ENCODE measurements around the gene GAMT.

Gene GAMT

DNA sequence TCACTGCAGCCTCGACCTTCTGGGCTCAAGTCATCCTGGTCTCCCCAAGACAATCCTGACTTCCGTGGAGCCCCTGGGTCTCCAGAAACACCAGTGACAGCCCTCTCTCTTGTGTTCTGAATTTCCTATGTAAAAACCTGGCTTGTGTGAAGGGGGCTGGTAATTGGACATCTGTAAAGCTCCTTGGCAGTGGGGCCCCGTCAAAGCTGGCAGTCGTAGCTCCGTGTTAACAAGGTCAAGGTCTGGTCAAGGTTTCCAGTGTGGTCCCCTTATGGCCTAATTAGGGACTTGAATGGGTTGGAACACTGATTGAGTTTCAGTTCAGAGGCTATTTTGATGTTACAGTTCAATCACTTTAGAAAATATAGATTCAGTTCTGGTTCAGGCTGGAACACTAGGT, 50.5 kb downstream of the GAMT start:
- in situ Hi-C loops (cut with HindIII; ENCODE audit: low sequenced_read_pairs): no loop called here
- TF ChIP-seq, protein P1, sequence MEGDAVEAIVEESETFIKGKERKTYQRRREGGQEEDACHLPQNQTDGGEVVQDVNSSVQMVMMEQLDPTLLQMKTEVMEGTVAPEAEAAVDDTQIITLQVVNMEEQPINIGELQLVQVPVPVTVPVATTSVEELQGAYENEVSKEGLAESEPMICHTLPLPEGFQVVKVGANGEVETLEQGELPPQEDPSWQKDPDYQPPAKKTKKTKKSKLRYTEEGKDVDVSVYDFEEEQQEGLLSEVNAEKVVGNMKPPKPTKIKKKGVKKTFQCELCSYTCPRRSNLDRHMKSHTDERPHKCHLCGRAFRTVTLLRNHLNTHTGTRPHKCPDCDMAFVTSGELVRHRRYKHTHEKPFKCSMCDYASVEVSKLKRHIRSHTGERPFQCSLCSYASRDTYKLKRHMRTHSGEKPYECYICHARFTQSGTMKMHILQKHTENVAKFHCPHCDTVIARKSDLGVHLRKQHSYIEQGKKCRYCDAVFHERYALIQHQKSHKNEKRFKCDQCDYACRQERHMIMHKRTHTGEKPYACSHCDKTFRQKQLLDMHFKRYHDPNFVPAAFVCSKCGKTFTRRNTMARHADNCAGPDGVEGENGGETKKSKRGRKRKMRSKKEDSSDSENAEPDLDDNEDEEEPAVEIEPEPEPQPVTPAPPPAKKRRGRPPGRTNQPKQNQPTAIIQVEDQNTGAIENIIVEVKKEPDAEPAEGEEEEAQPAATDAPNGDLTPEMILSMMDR (IDR thresholded peaks at IDR 0.05; ENCODE audit: low read depth, low read length, missing control alignments): no peak
- no peak overlapping the region for H3K4me3 ChIP-seq (ENCODE audit: low read depth, low read length)
- no peak for DNase-seq (ENCODE audit: low read depth)

DNA sequence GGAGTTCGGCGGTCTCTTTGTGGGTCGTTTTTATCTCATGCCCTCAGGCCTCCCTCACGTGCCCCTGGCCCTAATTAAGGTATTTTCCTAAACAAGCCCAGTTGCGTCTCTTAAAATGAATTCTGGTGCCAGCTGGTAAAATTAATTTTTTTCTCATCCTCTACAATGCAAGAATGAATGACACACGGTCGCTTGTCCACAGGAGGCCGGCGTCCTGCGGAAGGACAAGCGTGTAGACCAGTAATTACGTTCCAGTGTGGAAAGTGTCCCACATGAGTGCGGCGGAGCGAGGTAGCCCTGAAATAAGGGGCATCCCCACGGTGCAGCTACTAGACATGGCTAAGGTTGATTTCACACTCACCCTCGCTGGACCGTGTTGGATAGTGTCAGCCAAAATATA, 52.1 kb downstream of the GAMT start:
- H3K4me3 ChIP-seq (ENCODE audit: low read depth, low read length): no peak overlapping the region
- no peak for DNase-seq (ENCODE audit: low read depth)
- in situ Hi-C loops (cut with HindIII; ENCODE audit: low sequenced_read_pairs): no loop called here
- TF ChIP-seq, protein P1 (IDR thresholded peaks at IDR 0.05; ENCODE audit: low read depth, low read length, missing control alignments): no peak

Measured in astrocyte of the cerebellum (primary cell).